ENCODE measurements around the gene PIGC.
"Not testable (repeated sequence)": the region's sequence is repeated elsewhere in the genome, so short reads cannot be mapped to it uniquely, and the experiment has no call there.

The PIGC gene

GRCh38 chr1:172446547-172446946 is 2.7 kb upstream of the PIGC start:
- no peak overlapping the region for H3K4me3 ChIP-seq (ENCODE audit: control insufficient read depth, low read depth, low read length)
- no peak for TF ChIP-seq CTCF (IDR thresholded peaks at IDR 0.05; ENCODE audit: control insufficient read depth, insufficient read depth, low read depth, low read length, missing control alignments)
- no peak for DNase-seq (ENCODE audit: low read depth)

GRCh38 chr1:172442843-172443565 is 865 bp downstream of the PIGC start:
- H3K4me3 ChIP-seq (ENCODE audit: control insufficient read depth, low read depth, low read length) = peak overlapping the region; percentile 100
- no peak for DNase-seq (ENCODE audit: low read depth)
- TF ChIP-seq CTCF (IDR thresholded peaks at IDR 0.05; ENCODE audit: control insufficient read depth, insufficient read depth, low read depth, low read length, missing control alignments) = no peak

GRCh38 chr1:172442404-172442803 is 1.5 kb downstream of the PIGC start:
- DNase-seq (ENCODE audit: low read depth) = no peak
- no peak overlapping the region for H3K4me3 ChIP-seq (ENCODE audit: control insufficient read depth, low read depth, low read length)
- no peak for TF ChIP-seq CTCF (IDR thresholded peaks at IDR 0.05; ENCODE audit: control insufficient read depth, insufficient read depth, low read depth, low read length, missing control alignments)

GRCh38 chr1:172437183-172437582 is 6.7 kb downstream of the PIGC start:
- not testable (repeated sequence) for H3K4me3 ChIP-seq (ENCODE audit: control insufficient read depth, low read depth, low read length); DNase-seq (ENCODE audit: low read depth)

- TF ChIP-seq CTCF (IDR thresholded peaks at IDR 0.05; ENCODE audit: control insufficient read depth, insufficient read depth, low read depth, low read length, missing control alignments) = no peak
- H3K4me3 ChIP-seq (ENCODE audit: control insufficient read depth, low read depth, low read length) = no peak overlapping the region
- no peak for DNase-seq (ENCODE audit: low read depth)
These were observed 12.1 kb downstream of the PIGC start for GRCh38 chr1:172431721-172432192.

- no peak overlapping the region for H3K4me3 ChIP-seq (ENCODE audit: control insufficient read depth, low read depth, low read length)
- no peak for TF ChIP-seq CTCF (IDR thresholded peaks at IDR 0.05; ENCODE audit: control insufficient read depth, insufficient read depth, low read depth, low read length, missing control alignments)
- DNase-seq (ENCODE audit: low read depth) = no peak
These were observed 12.7 kb downstream of the PIGC start for GRCh38 chr1:172431204-172431603.

- no peak for TF ChIP-seq CTCF (IDR thresholded peaks at IDR 0.05; ENCODE audit: control insufficient read depth, insufficient read depth, low read depth, low read length, missing control alignments)
- DNase-seq (ENCODE audit: low read depth) = no peak
- H3K4me3 ChIP-seq (ENCODE audit: control insufficient read depth, low read depth, low read length) = no peak overlapping the region
These were observed 13.8 kb downstream of the PIGC start for GRCh38 chr1:172430128-172430454.

All from AG09309 (cell line).